ENCODE data around the gene SEC31B. TPM values are rescaled to one million over a fixed set of nuclear protein-coding genes. Genes with fewer than 3 reads are reported as not detected.

SEC31B gene
- total RNA-seq, 1 donor from 2014 or later = 42.3 TPM

GRCh38 chr10:100483876-100484666, 35.6 kb downstream of the SEC31B start:
- no peak overlapping the region for H3K4me3 Mint-ChIP-seq
- peaks cover 33% of the 10 kb centered on the region for H3K36me3 Mint-ChIP-seq (ENCODE audit: low read depth)
- no peaks in the 10 kb centered on the region for H3K27me3 Mint-ChIP-seq (ENCODE audit: insufficient read depth)
- no peak overlapping the region for H3K27ac Mint-ChIP-seq
- peaks cover 49% of the 10 kb centered on the region for H3K4me1 Mint-ChIP-seq (ENCODE audit: low read depth)
- DNase-seq (ENCODE audit: low spot score) = no peak
- intact Hi-C loops (cut with micrococcal nuclease) = no loop called here
- H3K9me3 Mint-ChIP-seq = no peaks in the 10 kb centered on the region

- intact Hi-C loops (cut with micrococcal nuclease) = loop anchor here (1.0 kb wide), 2 partner anchors 25 to 35 kb away; no protein-coding TSS in a partner anchor
- no peaks in the 10 kb centered on the region for H3K27me3 Mint-ChIP-seq (ENCODE audit: insufficient read depth)
- H3K27ac Mint-ChIP-seq = peak overlapping the region; percentile 57
- no peaks in the 10 kb centered on the region for H3K9me3 Mint-ChIP-seq
- H3K4me3 Mint-ChIP-seq = peak overlapping the region; percentile 79
- H3K36me3 Mint-ChIP-seq (ENCODE audit: low read depth) = peaks cover 27% of the 10 kb centered on the region
- DNase-seq (ENCODE audit: low spot score) = no peak
- H3K4me1 Mint-ChIP-seq (ENCODE audit: low read depth) = peaks cover 48% of the 10 kb centered on the region
Observed at GRCh38 chr10:100482834-100483185, 36.9 kb downstream of the SEC31B start.

DNA sequence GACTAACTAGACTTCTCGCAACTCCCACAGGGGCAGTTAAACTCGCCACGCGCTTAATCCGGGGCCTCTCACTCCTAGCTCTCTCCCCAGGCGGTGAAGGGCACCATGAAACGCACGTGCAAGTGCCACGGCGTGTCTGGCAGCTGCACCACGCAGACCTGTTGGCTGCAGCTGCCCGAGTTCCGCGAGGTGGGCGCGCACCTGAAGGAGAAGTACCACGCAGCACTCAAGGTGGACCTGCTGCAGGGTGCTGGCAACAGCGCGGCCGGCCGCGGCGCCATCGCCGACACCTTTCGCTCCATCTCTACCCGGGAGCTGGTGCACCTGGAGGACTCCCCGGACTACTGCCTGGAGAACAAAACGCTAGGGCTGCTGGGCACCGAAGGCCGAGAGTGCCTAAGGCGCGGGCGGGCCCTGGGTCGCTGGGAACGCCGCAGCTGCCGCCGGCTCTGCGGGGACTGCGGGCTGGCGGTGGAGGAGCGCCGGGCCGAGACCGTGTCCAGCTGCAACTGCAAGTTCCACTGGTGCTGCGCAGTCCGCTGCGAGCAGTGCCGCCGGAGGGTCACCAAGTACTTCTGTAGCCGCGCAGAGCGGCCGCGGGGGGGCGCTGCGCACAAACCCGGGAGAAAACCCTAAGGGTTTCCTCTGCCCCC, 37.4 kb downstream of the SEC31B start:
- no peaks in the 10 kb centered on the region for H3K9me3 Mint-ChIP-seq
- peak overlapping the region; percentile 79 for H3K4me3 Mint-ChIP-seq
- DNase-seq (ENCODE audit: low spot score) = peak; percentile 49
- H3K27ac Mint-ChIP-seq = peak overlapping the region; percentile 42
- H3K36me3 Mint-ChIP-seq (ENCODE audit: low read depth) = peaks cover 27% of the 10 kb centered on the region
- intact Hi-C loops (cut with micrococcal nuclease) = loop anchor here (1.0 kb wide), 2 partner anchors 26 to 36 kb away; no protein-coding TSS in a partner anchor
- peaks cover 48% of the 10 kb centered on the region for H3K4me1 Mint-ChIP-seq (ENCODE audit: low read depth)
- H3K27me3 Mint-ChIP-seq (ENCODE audit: insufficient read depth) = no peaks in the 10 kb centered on the region

DNA sequence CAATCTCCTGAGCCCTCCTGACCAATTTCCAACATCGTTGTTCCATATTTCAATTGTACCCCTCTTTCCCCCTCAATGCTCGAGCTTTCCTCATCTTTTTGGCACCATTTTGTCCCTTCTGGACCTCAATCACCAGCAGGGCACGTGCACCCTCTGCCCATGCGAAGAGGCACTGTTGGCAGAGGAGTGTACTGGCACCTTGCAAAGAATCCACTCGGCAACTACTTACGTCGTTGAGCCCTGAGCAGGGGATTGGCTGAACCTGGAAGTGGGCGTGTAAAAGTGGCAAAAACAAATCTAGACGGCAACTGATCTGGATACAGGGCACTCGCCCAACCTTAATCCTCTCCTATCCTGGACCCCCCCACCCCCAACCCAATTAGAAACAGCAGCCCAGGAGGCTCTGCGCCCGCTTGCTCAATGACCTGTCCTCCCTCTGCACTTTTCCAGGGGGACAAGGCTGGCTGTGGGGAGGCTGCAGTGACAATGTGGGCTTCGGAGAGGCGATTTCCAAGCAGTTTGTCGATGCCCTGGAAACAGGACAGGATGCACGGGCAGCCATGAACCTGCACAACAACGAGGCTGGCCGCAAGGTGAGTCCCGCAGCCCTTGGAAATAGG, 38.1 kb downstream of the SEC31B start:
- intact Hi-C loops (cut with micrococcal nuclease) = loop anchor here (1.0 kb wide), 3 partner anchors 27 to 48 kb away; no protein-coding TSS in a partner anchor
- DNase-seq (ENCODE audit: low spot score) = peak; percentile 85
- H3K27ac Mint-ChIP-seq = peak overlapping the region; percentile 42
- peak overlapping the region; percentile 79 for H3K4me3 Mint-ChIP-seq
- H3K27me3 Mint-ChIP-seq (ENCODE audit: insufficient read depth) = no peaks in the 10 kb centered on the region
- peaks cover 21% of the 10 kb centered on the region for H3K36me3 Mint-ChIP-seq (ENCODE audit: low read depth)
- no peaks in the 10 kb centered on the region for H3K9me3 Mint-ChIP-seq
- peaks cover 41% of the 10 kb centered on the region for H3K4me1 Mint-ChIP-seq (ENCODE audit: low read depth)

DNA sequence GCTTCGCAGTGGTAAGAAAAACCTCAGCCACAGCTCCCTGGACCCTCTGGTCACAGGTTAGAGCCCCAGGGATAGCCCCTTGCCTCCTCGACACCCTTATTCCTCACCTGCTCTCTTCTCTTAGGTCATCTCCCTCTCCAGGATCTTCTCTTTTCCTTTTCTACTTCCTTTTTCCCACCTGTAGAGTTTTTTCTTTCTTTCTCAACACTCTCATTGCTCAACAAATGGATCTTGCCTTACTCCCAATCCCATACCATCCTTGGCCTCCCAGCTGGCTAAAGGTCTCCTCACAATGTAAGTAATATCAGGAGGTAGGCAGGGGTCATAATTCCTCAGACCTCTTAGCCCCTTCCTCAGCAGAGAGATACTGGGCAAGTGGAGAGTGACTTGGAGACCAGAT, 39.7 kb downstream of the SEC31B start:
- DNase-seq (ENCODE audit: low spot score) = no peak
- Mint-ChIP-seq H3K9me3 (no peaks in the 10 kb centered on the region), H3K4me1 (ENCODE audit: low read depth) (peaks cover 34% of the 10 kb centered on the region), H3K27me3 (ENCODE audit: insufficient read depth) (no peaks in the 10 kb centered on the region), H3K4me3 (no peak overlapping the region), H3K36me3 (ENCODE audit: low read depth) (peaks cover 8% of the 10 kb centered on the region), H3K27ac (no peak overlapping the region)
- intact Hi-C loops (cut with micrococcal nuclease) = no loop called here

GRCh38 chr10:100479037-100479436, 40.6 kb downstream of the SEC31B start:
- Mint-ChIP-seq H3K27ac (no peak overlapping the region), H3K4me1 (ENCODE audit: low read depth) (peaks cover 25% of the 10 kb centered on the region), H3K9me3 (no peaks in the 10 kb centered on the region), H3K4me3 (no peak overlapping the region), H3K36me3 (ENCODE audit: low read depth) (peaks cover 10% of the 10 kb centered on the region), H3K27me3 (ENCODE audit: insufficient read depth) (peaks cover 2% of the 10 kb centered on the region)
- DNase-seq (ENCODE audit: low spot score) = no peak
- intact Hi-C loops (cut with micrococcal nuclease) = no loop called here

- Mint-ChIP-seq H3K9me3 (no peaks in the 10 kb centered on the region), H3K27me3 (ENCODE audit: insufficient read depth) (peaks cover 2% of the 10 kb centered on the region), H3K27ac (no peak overlapping the region), H3K4me3 (no peak overlapping the region), H3K4me1 (ENCODE audit: low read depth) (peaks cover 14% of the 10 kb centered on the region), H3K36me3 (ENCODE audit: low read depth) (peaks cover 12% of the 10 kb centered on the region)
- no peak for DNase-seq (ENCODE audit: low spot score)
- intact Hi-C loops (cut with micrococcal nuclease) = no loop called here
Observed at GRCh38 chr10:100477970-100478369, 41.7 kb downstream of the SEC31B start.

- Mint-ChIP-seq H3K4me3 (no peak overlapping the region), H3K27me3 (ENCODE audit: insufficient read depth) (peaks cover 2% of the 10 kb centered on the region), H3K4me1 (ENCODE audit: low read depth) (no peaks in the 10 kb centered on the region), H3K27ac (no peak overlapping the region), H3K36me3 (ENCODE audit: low read depth) (peaks cover 41% of the 10 kb centered on the region), H3K9me3 (no peaks in the 10 kb centered on the region)
- intact Hi-C loops (cut with micrococcal nuclease) = no loop called here
- DNase-seq (ENCODE audit: low spot score) = no peak
Observed at GRCh38 chr10:100470367-100470766, 49.3 kb downstream of the SEC31B start.

DNA sequence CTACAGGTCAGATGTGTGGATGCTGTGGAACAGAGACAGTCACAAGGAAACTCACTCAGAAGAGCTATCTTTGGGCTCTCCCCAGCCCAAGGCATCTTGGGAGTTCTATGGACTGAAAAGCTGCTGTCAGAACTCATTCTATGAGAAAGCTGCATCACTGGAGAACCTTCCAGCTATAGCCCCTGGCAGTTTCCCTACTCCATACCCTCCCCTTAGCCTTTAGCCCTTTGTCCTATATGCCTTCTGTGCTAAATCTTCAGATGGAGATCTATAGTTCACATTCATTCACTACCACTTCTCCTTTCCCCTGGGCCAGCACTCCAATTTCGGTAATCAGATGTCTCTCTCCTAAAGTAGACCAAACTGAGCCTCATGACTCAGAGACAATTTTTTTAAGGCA, 49.9 kb downstream of the SEC31B start:
- Mint-ChIP-seq H3K9me3 (no peaks in the 10 kb centered on the region), H3K4me3 (no peak overlapping the region), H3K27ac (no peak overlapping the region), H3K4me1 (ENCODE audit: low read depth) (no peaks in the 10 kb centered on the region), H3K36me3 (ENCODE audit: low read depth) (peaks cover 43% of the 10 kb centered on the region), H3K27me3 (ENCODE audit: insufficient read depth) (peaks cover 2% of the 10 kb centered on the region)
- DNase-seq (ENCODE audit: low spot score) = no peak
- intact Hi-C loops (cut with micrococcal nuclease) = no loop called here

GRCh38 chr10:100468978-100469377, 50.7 kb downstream of the SEC31B start:
- Mint-ChIP-seq H3K9me3 (no peaks in the 10 kb centered on the region), H3K27ac (no peak overlapping the region), H3K27me3 (ENCODE audit: insufficient read depth) (no peaks in the 10 kb centered on the region), H3K4me3 (no peak overlapping the region), H3K4me1 (ENCODE audit: low read depth) (no peaks in the 10 kb centered on the region), H3K36me3 (ENCODE audit: low read depth) (peaks cover 44% of the 10 kb centered on the region)
- no peak for DNase-seq (ENCODE audit: low spot score)
- intact Hi-C loops (cut with micrococcal nuclease) = no loop called here

GRCh38 chr10:100468322-100468721, 51.3 kb downstream of the SEC31B start:
- no peak overlapping the region for H3K4me3 Mint-ChIP-seq
- DNase-seq (ENCODE audit: low spot score) = no peak
- no peaks in the 10 kb centered on the region for H3K27me3 Mint-ChIP-seq (ENCODE audit: insufficient read depth)
- H3K9me3 Mint-ChIP-seq = no peaks in the 10 kb centered on the region
- H3K27ac Mint-ChIP-seq = no peak overlapping the region
- H3K4me1 Mint-ChIP-seq (ENCODE audit: low read depth) = no peaks in the 10 kb centered on the region
- peaks cover 39% of the 10 kb centered on the region for H3K36me3 Mint-ChIP-seq (ENCODE audit: low read depth)
- intact Hi-C loops (cut with micrococcal nuclease) = no loop called here

GRCh38 chr10:100462709-100463108, 57.0 kb downstream of the SEC31B start, which contains the start of gene WNT8B:
Gene WNT8B (plus strand): TSS chr10:100463009. CDS start chr10:100463169, 160 bp downstream.
- no peaks in the 10 kb centered on the region for H3K27me3 Mint-ChIP-seq (ENCODE audit: insufficient read depth)
- no peak for DNase-seq (ENCODE audit: low spot score)
- no peak within 1 kb of the TSS for H3K4me3 Mint-ChIP-seq
- H3K9me3 Mint-ChIP-seq = no peaks in the 10 kb centered on the region
- intact Hi-C loops (cut with micrococcal nuclease) = no loop called here
- H3K4me1 Mint-ChIP-seq (ENCODE audit: low read depth) = no peaks in the 10 kb centered on the region
- H3K27ac Mint-ChIP-seq = no peak within 1 kb of the TSS
- H3K36me3 Mint-ChIP-seq (ENCODE audit: low read depth) = peaks cover 26% of the 10 kb centered on the region

DNA sequence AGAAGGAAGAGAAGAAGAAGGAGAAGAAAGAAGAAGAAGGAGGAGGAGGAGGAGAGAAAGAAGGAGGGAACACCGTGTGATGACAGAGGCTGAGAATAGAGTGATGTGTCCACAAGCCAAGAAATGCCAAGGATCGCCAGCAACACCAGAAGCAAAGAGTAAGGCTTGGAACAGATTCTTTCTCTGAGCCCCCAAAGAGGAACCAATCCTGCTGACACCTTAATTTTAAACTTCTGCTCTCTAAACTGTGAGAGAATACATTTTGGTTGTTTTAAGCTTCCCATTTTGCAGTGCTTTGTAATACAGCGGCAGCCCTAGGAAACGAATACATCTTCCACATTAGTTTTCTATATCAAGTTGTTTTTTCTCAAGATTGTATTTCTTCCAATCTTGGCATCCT, 70.7 kb downstream of the SEC31B start:
- intact Hi-C loops (cut with micrococcal nuclease) = no loop called here
- H3K36me3 Mint-ChIP-seq (ENCODE audit: low read depth) = peaks cover 6% of the 10 kb centered on the region
- H3K27me3 Mint-ChIP-seq (ENCODE audit: insufficient read depth) = no peaks in the 10 kb centered on the region
- H3K4me3 Mint-ChIP-seq = no peak overlapping the region
- DNase-seq (ENCODE audit: low spot score) = no peak
- no peaks in the 10 kb centered on the region for H3K9me3 Mint-ChIP-seq
- H3K4me1 Mint-ChIP-seq (ENCODE audit: low read depth) = no peaks in the 10 kb centered on the region
- no peak overlapping the region for H3K27ac Mint-ChIP-seq

Data from activated T-helper 1 cell treated with anti-CD3 and anti-CD28 coated beads, Interleukin-12 subunit alpha, Interleukin-12 subunit beta, Interleukin-2, Interleukin-4 antibody, amounts not matched to agents 30 ng/mL and 10 ng/mL and 1 ng/mL, durations not matched to agents 14 hours and 24 hours and 36 hours (primary cell).